Psoas muscle (tissue), 8 donors: ENCODE results near the gene MYF6. TPM values are rescaled to one million over a fixed set of nuclear protein-coding genes. Genes with fewer than 3 reads are reported as not detected.

Source experiments
- ATAC-seq, 4 donors: fragments of 200-7000 bp; cut with Tn5 transposase; one replicate each; pipeline ENCODE4 v1.9.1; 2020; ENCODE audit warnings: moderate library complexity in 3 of 4, mild to moderate bottlenecking in 2 of 4
- DNase-seq, 2 donors: peaks; one replicate each; pipeline ENCODE4 v3.0.0-alpha.2; 2020
- H3K27ac ChIP-seq: fragments of 200-600 bp; one replicate; pipeline ENCODE4 v1.8.0; 2022
- H3K27me3 ChIP-seq, 3 donors: fragments of 200-600 bp in 1 of 3; one replicate each; pipeline versions ENCODE4 v1.6.1 to v1.8.0; 2013 to 2022; ENCODE audit warnings: low read length in 2 of 3, mild to moderate bottlenecking in 2 of 3, moderate library complexity in 1 of 3; ENCODE audit not compliant: insufficient read depth in 3 of 3
- H3K36me3 ChIP-seq, 2 donors: fragments of 200-600 bp in 1 of 2; one replicate each; pipeline versions ENCODE4 v1.6.1 to v1.8.0; 2013 to 2022; ENCODE audit warnings: low read depth in 1 of 2, mild to moderate bottlenecking in 1 of 2, moderate library complexity in 1 of 2; ENCODE audit not compliant: insufficient read depth in 1 of 2
- H3K4me1 ChIP-seq: fragments of 200-600 bp; one replicate; pipeline ENCODE4 v1.8.0; 2022
- H3K4me3 ChIP-seq: fragments of 200-600 bp; one replicate; pipeline ENCODE4 v1.8.0; 2022; ENCODE audit warnings: mild to moderate bottlenecking
- H3K9me3 ChIP-seq: fragments of 200-600 bp; one replicate; pipeline ENCODE4 v1.8.0; 2022
- WGBS, 3 donors: extraction: QIAGEN DNeasy Blood & Tissue Kit; methylation state at CpG; one replicate each; pipeline versions ENCODE4 v1.1.6 to v1.1.7; 2013; 5-methylcytosine and 5-hydroxymethylcytosine counted together
- intact Hi-C, 2 donors: fragments of 100-400 bp; cut with DNase I; formaldehyde crosslinking; loops; one replicate each; pipeline versions ENCODE4 v1.11.0 to v1.14.2; 2022
- polyA plus RNA-seq, 3 donors: library from polyadenylated mRNA; stranded (reverse); fragments of 200-250 nt; gene quantifications; one replicate each; pipeline ENCODE4 v1.2.3, GENCODE V29; 2013
- total RNA-seq, 4 donors: library from RNA; stranded (reverse); fragmentation: NEBNext Ultra II Directional in 2 of 4; extraction: Animal tissue kit (Norgen Biotek cat#: 25700) in 2 of 4; gene quantifications; one replicate each; pipeline versions ENCODE4 v1.2.1 to v1.2.4, GENCODE V29; 2021 to 2023
- TF ChIP-seq, protein P1 (sequence below): fragments of 200-600 bp; IDR thresholded peaks from one replicate; pipeline ENCODE4 v1.8.0; 2022; ENCODE audit warnings: antibody characterized with exemption
- donor health status: healthy with polysubstance abuse.
- donor health status: DM: no; HTN: no; CAD: no; lungs with moderate emphysema.
- donor health status: Bipolar disorder and iron deficiency.
- donor health status: healthy.
- donor health status: DM: yes; HTN: yes; CAD: no.
- donor health status: DM: no; HTN: no; CAD: no.
- donor health status: DM: no; HTN: no; CAD: no.
- donor health status: DM: yes; HTN: yes; CAD: no.

Gene MYF6
- total and polyA plus RNA-seq, 7 donors: 66.7 to 1,359 (median 377) TPM

DNA sequence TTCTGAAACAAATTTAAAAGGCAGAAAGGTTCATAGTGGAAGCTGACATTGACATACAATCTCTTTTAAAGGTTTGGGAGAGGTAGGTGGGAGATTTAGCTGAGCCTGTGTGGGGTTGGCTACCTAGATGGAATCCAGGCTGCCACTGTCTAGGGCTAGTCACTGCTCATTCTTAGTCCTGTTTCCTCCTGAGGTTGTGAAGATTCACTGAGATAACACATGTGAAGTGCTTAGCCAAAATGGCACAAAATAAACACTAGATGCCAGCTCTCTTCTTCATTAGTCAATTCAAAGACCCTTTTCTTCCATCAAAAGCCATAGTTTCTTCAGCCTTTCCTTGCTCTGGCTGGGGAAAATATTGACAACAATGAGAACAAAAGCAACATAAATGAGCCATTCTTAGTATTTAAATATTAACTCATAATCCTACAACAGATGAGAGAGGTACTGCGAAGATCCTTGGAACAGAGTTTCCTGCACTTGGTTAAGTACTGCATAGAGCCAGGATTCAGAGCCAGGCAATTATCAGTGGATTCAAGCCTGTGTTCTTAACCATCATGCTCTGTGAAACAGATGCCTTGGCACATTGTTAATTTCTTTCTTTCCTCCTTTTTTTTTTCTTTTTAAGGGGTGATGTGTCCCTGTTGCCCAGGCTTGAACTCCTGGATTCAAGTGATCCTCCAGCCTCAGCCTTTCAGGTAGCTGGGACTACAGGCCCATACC is 3.5 kb downstream of the MYF6 start:
- peaks cover 0 to 11% of the 10 kb centered on the region in 2 donors for H3K36me3 ChIP-seq
- intact Hi-C loops: loop anchor here in 1 of 2 donors (5.0 kb wide), 1 partner anchor 51 kb away; no protein-coding TSS in a partner anchor
- ATAC-seq: peak; percentile 19 to 34 (median 22)
- no peak for DNase-seq
- no peaks in the 10 kb centered on the region for H3K27me3 ChIP-seq
- 39 to 78% (median 49%) methylated on average over 1 of the region's 1 CpG for WGBS, 3 donors
- peaks cover 15% of the 10 kb centered on the region for H3K4me1 ChIP-seq
- H3K9me3 ChIP-seq: no peaks in the 10 kb centered on the region
- peak overlapping the region; percentile 76 for H3K4me3 ChIP-seq
- peak overlapping the region; percentile 93 for H3K27ac ChIP-seq
- TF ChIP-seq, protein P1, sequence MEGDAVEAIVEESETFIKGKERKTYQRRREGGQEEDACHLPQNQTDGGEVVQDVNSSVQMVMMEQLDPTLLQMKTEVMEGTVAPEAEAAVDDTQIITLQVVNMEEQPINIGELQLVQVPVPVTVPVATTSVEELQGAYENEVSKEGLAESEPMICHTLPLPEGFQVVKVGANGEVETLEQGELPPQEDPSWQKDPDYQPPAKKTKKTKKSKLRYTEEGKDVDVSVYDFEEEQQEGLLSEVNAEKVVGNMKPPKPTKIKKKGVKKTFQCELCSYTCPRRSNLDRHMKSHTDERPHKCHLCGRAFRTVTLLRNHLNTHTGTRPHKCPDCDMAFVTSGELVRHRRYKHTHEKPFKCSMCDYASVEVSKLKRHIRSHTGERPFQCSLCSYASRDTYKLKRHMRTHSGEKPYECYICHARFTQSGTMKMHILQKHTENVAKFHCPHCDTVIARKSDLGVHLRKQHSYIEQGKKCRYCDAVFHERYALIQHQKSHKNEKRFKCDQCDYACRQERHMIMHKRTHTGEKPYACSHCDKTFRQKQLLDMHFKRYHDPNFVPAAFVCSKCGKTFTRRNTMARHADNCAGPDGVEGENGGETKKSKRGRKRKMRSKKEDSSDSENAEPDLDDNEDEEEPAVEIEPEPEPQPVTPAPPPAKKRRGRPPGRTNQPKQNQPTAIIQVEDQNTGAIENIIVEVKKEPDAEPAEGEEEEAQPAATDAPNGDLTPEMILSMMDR: no peak

- Histone ChIP-seq H3K4me3 (no peak overlapping the region), H3K9me3 (no peaks in the 10 kb centered on the region), H3K36me3 (peaks cover 0 to 11% of the 10 kb centered on the region in 2 donors), H3K27ac (peak overlapping the region; percentile 93), H3K4me1 (peaks cover 15% of the 10 kb centered on the region), H3K27me3 (no peaks in the 10 kb centered on the region)
- intact Hi-C loops: loop anchor here in 1 of 2 donors (5.0 kb wide), 1 partner anchor 50 kb away; no protein-coding TSS in a partner anchor
- ATAC-seq (no peak), DNase-seq (no peak)
- TF ChIP-seq, protein P1: no peak
- WGBS, 3 donors: 35 to 43% (median 37%) methylated on average over 1 of the region's 1 CpG
These were observed 4.4 kb downstream of the MYF6 start for GRCh38 chr12:80711866-80712265.

- peaks cover 0 to 11% of the 10 kb centered on the region in 2 donors for H3K36me3 ChIP-seq
- no peaks in the 10 kb centered on the region for H3K27me3 ChIP-seq
- intact Hi-C loops: loop anchor here in 1 of 2 donors (5.0 kb wide), 1 partner anchor 49 kb away; no protein-coding TSS in a partner anchor
- H3K4me1 ChIP-seq: peaks cover 15% of the 10 kb centered on the region
- DNase-seq (no peak), ATAC-seq (no peak)
- H3K27ac ChIP-seq: peak overlapping the region; percentile 79
- TF ChIP-seq, protein P1: no peak
- no peaks in the 10 kb centered on the region for H3K9me3 ChIP-seq
- peak overlapping the region; percentile 62 for H3K4me3 ChIP-seq
These were observed 5.4 kb downstream of the MYF6 start for GRCh38 chr12:80712866-80713265.

DNA sequence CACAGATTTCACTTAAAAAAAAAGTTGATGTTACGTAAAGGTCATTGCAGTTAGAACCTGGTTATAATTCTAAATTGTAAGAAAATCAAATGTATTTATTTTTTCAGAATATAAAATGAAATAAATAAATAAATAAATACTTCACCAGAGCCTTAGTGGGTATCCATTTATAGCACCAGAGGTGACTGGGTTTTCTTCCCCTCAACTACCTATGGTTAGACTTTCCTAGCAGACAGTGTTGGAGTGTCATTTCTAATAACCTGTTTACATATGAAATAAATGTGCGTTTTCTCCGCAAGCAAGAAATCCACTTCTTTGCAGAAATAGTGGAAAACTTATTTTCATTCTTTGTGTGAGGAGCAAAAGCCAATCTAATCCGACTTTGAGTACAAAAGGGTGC is 6.0 kb downstream of the MYF6 start:
- ATAC-seq (peak in 3 of 4 donors; percentile 29 to 54 (median 49)), DNase-seq (no peak)
- TF ChIP-seq, protein P1: no peak
- H3K9me3 ChIP-seq: no peaks in the 10 kb centered on the region
- 41 to 50% (median 49%) methylated on average over 4 of the region's 4 CpGs for WGBS, 3 donors
- H3K4me3 ChIP-seq: peak overlapping the region; percentile 62
- intact Hi-C loops: loop anchor here in 1 of 2 donors (5.0 kb wide), 1 partner anchor 49 kb away; no protein-coding TSS in a partner anchor
- H3K27ac ChIP-seq: peak overlapping the region; percentile 79
- H3K36me3 ChIP-seq: peaks cover 0 to 11% of the 10 kb centered on the region in 2 donors
- H3K4me1 ChIP-seq: peaks cover 15% of the 10 kb centered on the region
- no peaks in the 10 kb centered on the region for H3K27me3 ChIP-seq
